HepG2 (cell line): ENCODE measurements around the gene FAM131C. TPM values are rescaled to one million over a fixed set of nuclear protein-coding genes. Genes with fewer than 3 reads are reported as not detected.

Experiments used
- ARHGAP35 ChIP-seq: sonication (generic); formaldehyde crosslinking; IDR thresholded peaks from 2 replicates; pipeline ENCODE4 v1.9.0; 2022; ENCODE audit warnings: mild to moderate bottlenecking, inconsistent platforms, moderate library complexity, missing genetic modification reagents, borderline replicate concordance
- CEBPG ChIP-seq: IDR thresholded peaks from 2 replicates; pipeline ENCODE4 v1.6.1; 2016
- ELF3 ChIP-seq: IDR thresholded peaks from 2 replicates; pipeline ENCODE4 v1.6.1; 2016; ENCODE audit warnings: missing genetic modification reagents, missing compliant biosample characterization
- EP300 ChIP-seq, 3 experiments: sonication (generic) in 1 of 3; formaldehyde crosslinking in 1 of 3; IDR thresholded peaks; 2 replicates each; pipeline versions ENCODE4 v1.5.1 to v1.6.1; 2011 to 2020; ENCODE audit warnings: low read depth in 2 of 3, low read length in 2 of 3, borderline replicate concordance in 1 of 3, improper control_type of control experiment in 1 of 3, mild to moderate bottlenecking in 1 of 3, missing genetic modification reagents in 1 of 3, moderate library complexity in 1 of 3
- GATAD2A ChIP-seq: IDR thresholded peaks from 2 replicates; pipeline ENCODE4 v1.6.1; 2016
- HDAC1 ChIP-seq: sonication (generic); formaldehyde crosslinking; IDR thresholded peaks from 2 replicates; pipeline ENCODE4 v1.5.1; 2020; ENCODE audit warnings: mild to moderate bottlenecking, missing genetic modification reagents
- JUN ChIP-seq: sonication (generic); formaldehyde crosslinking; IDR thresholded peaks from 2 replicates; pipeline ENCODE4 v1.4.0; 2020; ENCODE audit warnings: mild to moderate bottlenecking, missing genetic modification reagents
- KDM2A ChIP-seq: sonication (generic); formaldehyde crosslinking; IDR thresholded peaks from 2 replicates; pipeline ENCODE4 v1.4.0; 2020; ENCODE audit warnings: low read depth, missing genetic modification reagents, borderline replicate concordance
- KDM5B ChIP-seq: sonication (generic); formaldehyde crosslinking; IDR thresholded peaks from 2 replicates; pipeline ENCODE4 v1.4.0; 2020; ENCODE audit warnings: missing genetic modification reagents, mild to moderate bottlenecking, borderline replicate concordance
- KDM6A ChIP-seq: IDR thresholded peaks from 2 replicates; pipeline ENCODE4 v1.6.1; 2016; ENCODE audit warnings: low read depth
- KMT2B ChIP-seq: IDR thresholded peaks from 2 replicates; pipeline ENCODE4 v1.6.1; 2016; ENCODE audit warnings: missing genetic modification reagents, missing compliant biosample characterization
- NFKBIZ ChIP-seq: IDR thresholded peaks from 2 replicates; pipeline ENCODE4 v1.6.1; 2018; ENCODE audit warnings: missing genetic modification reagents, missing compliant biosample characterization
- PHF8 ChIP-seq: sonication (generic); formaldehyde crosslinking; IDR thresholded peaks from 2 replicates; pipeline ENCODE4 v1.5.0; 2020; ENCODE audit warnings: missing genetic modification reagents
- PPARG ChIP-seq: conservative IDR thresholded peaks from 2 replicates; pipeline ENCODE4 v1.6.1; 2016; ENCODE audit warnings: missing biosample characterization, missing genetic modification reagents
- RFX5 ChIP-seq: IDR thresholded peaks from 2 replicates; pipeline ENCODE4 v1.6.1; 2011; ENCODE audit warnings: low read depth, low read length, improper control_type of control experiment
- RORA ChIP-seq: sonication (generic); formaldehyde crosslinking; IDR thresholded peaks from 2 replicates; pipeline ENCODE4 v1.5.0; 2020; ENCODE audit warnings: mild to moderate bottlenecking, missing genetic modification reagents, moderate library complexity
- TFDP2 ChIP-seq: sonication (generic); formaldehyde crosslinking; IDR thresholded peaks from 2 replicates; pipeline ENCODE4 v1.4.0; 2020; ENCODE audit warnings: missing genetic modification reagents
- THYN1 ChIP-seq: sonication (generic); formaldehyde crosslinking; IDR thresholded peaks from 2 replicates; pipeline ENCODE4 v1.8.1; 2023; ENCODE audit warnings: low read depth, mild to moderate bottlenecking, moderate library complexity, missing genetic modification reagents, borderline replicate concordance
- ZC3H13 ChIP-seq: sonication (generic); formaldehyde crosslinking; IDR thresholded peaks from 2 replicates; pipeline ENCODE4 v1.8.1; 2023; ENCODE audit warnings: mild to moderate bottlenecking, missing genetic modification reagents, moderate library complexity
- ZFP62 ChIP-seq: sonication (generic); formaldehyde crosslinking; IDR thresholded peaks from 2 replicates; pipeline ENCODE4 v1.4.0; 2020; ENCODE audit warnings: missing genetic modification reagents
- ZFY ChIP-seq: sonication (generic); formaldehyde crosslinking; IDR thresholded peaks from 2 replicates; pipeline ENCODE4 v1.4.0; 2020; ENCODE audit warnings: missing genetic modification reagents
- ZKSCAN1 ChIP-seq: fragments of 150-350 bp; IDR thresholded peaks from 2 replicates; pipeline ENCODE4 v1.6.1; 2014; ENCODE audit warnings: low read length
- ZMYM3 ChIP-seq: sonication (generic); formaldehyde crosslinking; IDR thresholded peaks from 2 replicates; pipeline ENCODE4 v1.5.1; 2020; ENCODE audit warnings: mild to moderate bottlenecking, missing genetic modification reagents
- ZNF282 ChIP-seq: fragments of 450-650 bp; IDR thresholded peaks from 2 replicates; pipeline ENCODE4 v1.6.1; 2018; ENCODE audit not compliant: partially characterized antibody
- ZNF33B ChIP-seq: sonication (generic); formaldehyde crosslinking; IDR thresholded peaks from 2 replicates; pipeline ENCODE4 v1.5.1; 2020; ENCODE audit warnings: mild to moderate bottlenecking, missing genetic modification reagents
- ZNF367 ChIP-seq: sonication (generic); formaldehyde crosslinking; IDR thresholded peaks from 2 replicates; pipeline ENCODE4 v1.4.0; 2020; ENCODE audit warnings: missing genetic modification reagents, borderline replicate concordance
- ZNF484 ChIP-seq: sonication (generic); formaldehyde crosslinking; IDR thresholded peaks from 2 replicates; pipeline ENCODE4 v1.5.1; 2020; ENCODE audit warnings: mild to moderate bottlenecking, low read depth, missing genetic modification reagents, borderline replicate concordance
- ZNF619 ChIP-seq: sonication (generic); formaldehyde crosslinking; IDR thresholded peaks from 2 replicates; pipeline ENCODE4 v1.4.0; 2020; ENCODE audit warnings: mild to moderate bottlenecking, missing genetic modification reagents
- ZNF629 ChIP-seq: sonication (generic); formaldehyde crosslinking; conservative IDR thresholded peaks from 2 replicates; pipeline ENCODE4 v1.5.0; 2020; ENCODE audit warnings: missing genetic modification reagents
- ZNF709 ChIP-seq: sonication (generic); formaldehyde crosslinking; IDR thresholded peaks from 2 replicates; pipeline ENCODE4 v1.5.0; 2020; ENCODE audit warnings: mild to moderate bottlenecking, missing genetic modification reagents
- ZNF740 ChIP-seq: sonication (generic); formaldehyde crosslinking; IDR thresholded peaks from 2 replicates; pipeline ENCODE4 v1.4.0; 2020; ENCODE audit warnings: missing genetic modification reagents
- polyA plus RNA-seq, 8 experiments: library from polyadenylated mRNA; depleted of rRNA in 3 of 8; stranded (reverse) in 7 of 8; unstranded in 1 of 8; fragments of >200 nt; fragmentation: Illumina TruSeq in 4 of 8; extraction: Trizol in 4 of 8; gene quantifications; 2 replicates each; pipeline versions ENCODE4 v1.2.1 to v1.2.3, GENCODE V29; 2011 to 2016; ENCODE audit warnings: low read depth in 4 of 8, missing spikeins in 1 of 8, mixed read lengths in 1 of 8; ENCODE audit not compliant: insufficient read depth in 1 of 8
- total RNA-seq, 5 experiments: library from RNA; depleted of rRNA; stranded (reverse); fragments of >200 nt; fragmentation: Illumina TruSeq; extraction: Trizol; gene quantifications; 2 replicates each; pipeline ENCODE4 v1.2.3, GENCODE V29; 2016; ENCODE audit warnings: low read depth in 1 of 5

FAM131C gene
- total and polyA plus RNA-seq, 2 of the 13 experiments (the other 11 are each of a cell fraction or from before 2014, with no cell fraction given), result 0.07 TPM; not detected in 1

GRCh38 chr1:16112596-16113555, 39.4 kb upstream of the FAM131C start (continued):
- TF ChIP-seq THYN1 (CRISPR knock-in tag) (no peak), TFDP2 (no peak; the same call in 1 of the 2 replicates), ZFY (CRISPR knock-in tag) (peak; percentile 51; the same call in 1 of the 2 replicates), PPARG (CRISPR knock-in tag) (peak; percentile 42; the same call in 1 of the 2 replicates), CEBPG (CRISPR knock-in tag) (0 out of 2 replicates have a peak, but pooled peaks have one; percentile 3), PHF8 (CRISPR knock-in tag) (peak; percentile 31; the same call in 1 of the 2 replicates), ZNF619 (CRISPR knock-in tag) (no peak), KDM5B (peak; percentile 47; the same call in 1 of the 2 replicates), ZNF740 (CRISPR knock-in tag) (peak; percentile 99), EP300 (IDR thresholded peaks at IDR 0.05; ENCODE audit: low read depth in 2 of 2, low read length in 2 of 2) (peak; percentile 78 to 87; a peak in 2 of 4 replicates), EP300 (CRISPR knock-in tag; IDR thresholded peaks at IDR 0.05; ENCODE audit: borderline replicate concordance) (peak; percentile 82; the same call in 1 of the 2 replicates), ZNF709 (peak; percentile 61; the same call in 1 of the 2 replicates), RORA (CRISPR knock-in tag) (no peak), ARHGAP35 (no peak), ZNF367 (CRISPR knock-in tag) (no peak), JUN (CRISPR knock-in tag) (no peak), HDAC1 (CRISPR knock-in tag) (peak; percentile 87), ZFP62 (CRISPR knock-in tag) (no peak), NFKBIZ (CRISPR knock-in tag) (0 out of 2 replicates have a peak, but pooled peaks have one; percentile 35), ZNF629 (CRISPR knock-in tag) (peak; percentile 76), KMT2B (CRISPR knock-in tag) (no peak), ZNF33B (CRISPR knock-in tag) (0 out of 2 replicates have a peak, but pooled peaks have one; percentile 20), ZMYM3 (CRISPR knock-in tag) (peak; percentile 96), ZNF282 (no peak), RFX5 (no peak), GATAD2A (peak; percentile 84), KDM6A (peak; percentile 81), KDM2A (peak; percentile 43; the same call in 1 of the 2 replicates), ZKSCAN1 (no peak), ZC3H13 (0 out of 2 replicates have a peak, but pooled peaks have one; percentile 60), ZNF484 (CRISPR knock-in tag) (no peak), ELF3 (CRISPR knock-in tag) (0 out of 2 replicates have a peak, but pooled peaks have one; percentile 33)
